Measurements from ENCODE around the gene TPCN1.

TPCN1 gene

GRCh38 chr12:113339540-113339939, 118.3 kb downstream of the TPCN1 start:
- DNase-seq (ENCODE audit: low read depth), result no peak

GRCh38 chr12:113340061-113340460, 118.8 kb downstream of the TPCN1 start:
- no peak for DNase-seq (ENCODE audit: low read depth)

- no peak for DNase-seq (ENCODE audit: low read depth)
Measured at GRCh38 chr12:113341535-113341934, 120.3 kb downstream of the TPCN1 start.

- DNase-seq (ENCODE audit: low read depth), result no peak
Measured at GRCh38 chr12:113345318-113345717, 124.1 kb downstream of the TPCN1 start.

- no peak for DNase-seq (ENCODE audit: low read depth)
Measured at GRCh38 chr12:113346353-113346752, 125.1 kb downstream of the TPCN1 start.

- no peak for DNase-seq (ENCODE audit: low read depth)
Measured at GRCh38 chr12:113347107-113347506, 125.8 kb downstream of the TPCN1 start.

GRCh38 chr12:113347892-113348291, 126.6 kb downstream of the TPCN1 start:
- DNase-seq (ENCODE audit: low read depth), result no peak
